Measurements from ENCODE around the gene GRK1.

GRK1 gene

GRCh38 chr13:113769106-113769505 lies 102.1 kb downstream of the GRK1 start:
- no peak for DNase-seq
- Histone ChIP-seq H3K4me1 (no peaks in the 10 kb centered on the region), H3K9me3 (no peaks in the 10 kb centered on the region), H3K36me3 (no peaks in the 10 kb centered on the region), H3K4me3 (ENCODE audit: low read depth, low read length) (no peak overlapping the region), H3K27me3 (no peaks in the 10 kb centered on the region)
- no peak for TF ChIP-seq CTCF (IDR thresholded peaks at IDR 0.05; ENCODE audit: low read depth, low read length)

- Histone ChIP-seq H3K36me3 (no peaks in the 10 kb centered on the region), H3K27me3 (no peaks in the 10 kb centered on the region), H3K9me3 (no peaks in the 10 kb centered on the region), H3K4me3 (ENCODE audit: low read depth, low read length) (no peak overlapping the region), H3K4me1 (no peaks in the 10 kb centered on the region)
- no peak for TF ChIP-seq CTCF (IDR thresholded peaks at IDR 0.05; ENCODE audit: low read depth, low read length)
- no peak for DNase-seq
These were observed 102.9 kb downstream of the GRK1 start for GRCh38 chr13:113769881-113770280.

- DNase-seq, result no peak
- Histone ChIP-seq H3K4me3 (ENCODE audit: low read depth, low read length) (no peak overlapping the region), H3K36me3 (no peaks in the 10 kb centered on the region), H3K27me3 (no peaks in the 10 kb centered on the region), H3K4me1 (no peaks in the 10 kb centered on the region), H3K9me3 (no peaks in the 10 kb centered on the region)
- no peak for TF ChIP-seq CTCF (IDR thresholded peaks at IDR 0.05; ENCODE audit: low read depth, low read length)
These were observed 103.4 kb downstream of the GRK1 start for GRCh38 chr13:113770441-113770840.

- TF ChIP-seq CTCF (IDR thresholded peaks at IDR 0.05; ENCODE audit: low read depth, low read length), result no peak
- H3K27me3 ChIP-seq, result no peaks in the 10 kb centered on the region
- H3K4me3 ChIP-seq (ENCODE audit: low read depth, low read length), result no peak overlapping the region
- H3K4me1 ChIP-seq, result no peaks in the 10 kb centered on the region
- no peaks in the 10 kb centered on the region for H3K9me3 ChIP-seq
- no peaks in the 10 kb centered on the region for H3K36me3 ChIP-seq
- no peak for DNase-seq
These were observed 103.9 kb downstream of the GRK1 start for GRCh38 chr13:113770937-113771336.

- no peak for TF ChIP-seq CTCF (IDR thresholded peaks at IDR 0.05; ENCODE audit: low read depth, low read length)
- peaks cover 3% of the 10 kb centered on the region; the same call in 1 of the 2 replicates for H3K27me3 ChIP-seq
- H3K36me3 ChIP-seq, result no peaks in the 10 kb centered on the region
- DNase-seq, result no peak
- H3K4me3 ChIP-seq (ENCODE audit: low read depth, low read length), result no peak overlapping the region
- no peaks in the 10 kb centered on the region for H3K4me1 ChIP-seq
- H3K9me3 ChIP-seq, result no peaks in the 10 kb centered on the region
These were observed 104.8 kb downstream of the GRK1 start for GRCh38 chr13:113771709-113772331.

- Histone ChIP-seq H3K9me3 (no peaks in the 10 kb centered on the region), H3K36me3 (no peaks in the 10 kb centered on the region), H3K27me3 (peaks cover 11% of the 10 kb centered on the region), H3K4me3 (ENCODE audit: low read depth, low read length) (no peak overlapping the region), H3K4me1 (no peaks in the 10 kb centered on the region)
- TF ChIP-seq CTCF (IDR thresholded peaks at IDR 0.05; ENCODE audit: low read depth, low read length), result no peak
- DNase-seq, result no peak
These were observed 107.4 kb downstream of the GRK1 start for GRCh38 chr13:113774177-113775107.
